Neural progenitor cell (in vitro differentiated cells): Measurements from ENCODE around the gene PPP2R5D.

Source experiments
- CTCF ChIP-seq: fragments of 200-600 bp; sonication (generic); IDR thresholded peaks from 2 replicates; pipeline ENCODE4 v1.5.1; 2017; ENCODE audit warnings: antibody characterized with exemption, mild to moderate bottlenecking
- EZH2 ChIP-seq: fragments of 200-600 bp; sonication (generic); IDR thresholded peaks from 2 replicates; pipeline ENCODE4 v1.6.1; 2017; ENCODE audit warnings: antibody characterized with exemption, mild to moderate bottlenecking, moderate library complexity
- EZH2phosphoT487 ChIP-seq: fragments of 200-600 bp; sonication (generic); IDR thresholded peaks from 2 replicates; pipeline ENCODE4 v1.6.1; 2017; ENCODE audit warnings: antibody characterized with exemption

- TF ChIP-seq CTCF (no peak), EZH2 (no peak), EZH2phosphoT487 (no peak)
Observed at GRCh38 chr6:42969934-42970333, 14.4 kb upstream of the PPP2R5D start.
